Activated T-cell treated with anti-CD3 and anti-CD28 coated beads, Interleukin-2, amount 50 U/mL, for 24 hours (primary cell): ENCODE measurements around the gene HIVEP3.

ENCODE experiments used
- DNase-seq: peaks from one replicate; pipeline ENCODE4 v3.0.0-alpha.2; 2020
- H3K27ac Mint-ChIP-seq: 2 replicates; pipeline ENCODE4 v1.8.0; 2020; ENCODE audit warnings: mild to moderate bottlenecking, mixed read lengths
- H3K27me3 Mint-ChIP-seq: 2 replicates; pipeline ENCODE4 v1.8.0; 2020; ENCODE audit warnings: mixed read lengths
- H3K36me3 Mint-ChIP-seq: 2 replicates; pipeline ENCODE4 v1.8.0; 2020; ENCODE audit warnings: low read depth, mixed read lengths
- H3K4me1 Mint-ChIP-seq: 2 replicates; pipeline ENCODE4 v1.8.0; 2020; ENCODE audit warnings: low read depth, mixed read lengths
- H3K4me3 Mint-ChIP-seq: 2 replicates; pipeline ENCODE4 v1.8.0; 2020; ENCODE audit warnings: mild to moderate bottlenecking, moderate library complexity, mixed read lengths
- H3K9me3 Mint-ChIP-seq: 2 replicates; pipeline ENCODE4 v1.8.0; 2020; ENCODE audit warnings: mixed read lengths

Gene HIVEP3

DNA sequence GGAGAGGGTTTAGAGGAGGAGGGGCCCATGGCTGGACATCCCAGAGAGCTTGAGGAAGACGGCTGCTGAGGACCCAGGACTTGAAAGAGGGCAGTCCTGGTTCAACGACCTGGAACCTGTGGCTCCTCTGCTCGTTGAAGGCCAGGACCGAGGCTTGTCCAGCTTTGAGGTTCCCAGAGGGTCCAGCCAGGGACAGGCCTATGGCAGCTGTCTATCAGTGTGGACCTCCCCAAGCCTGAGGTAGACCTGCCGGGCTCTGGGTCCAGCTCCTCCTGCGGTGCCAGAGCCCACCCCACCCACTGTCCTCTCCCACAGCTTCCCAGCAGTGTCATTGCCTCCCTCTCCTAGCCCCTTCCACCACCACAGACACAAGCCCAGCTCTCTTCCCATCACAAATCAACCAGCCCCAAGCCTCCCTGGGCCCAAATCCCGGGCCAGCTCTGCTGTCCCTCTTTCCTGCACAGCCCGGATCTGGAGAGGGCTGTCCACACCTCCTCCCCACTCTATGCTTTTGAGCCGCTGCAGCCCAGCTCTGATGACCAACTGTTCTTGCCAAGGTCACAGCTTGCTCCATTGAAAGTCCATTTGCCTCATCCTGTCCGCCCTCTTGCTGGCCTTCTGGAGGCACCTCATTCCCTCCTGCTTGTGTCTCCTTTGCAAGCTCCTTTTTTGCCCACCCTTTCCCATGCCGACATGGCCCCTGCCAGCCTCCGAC, 385.5 kb downstream of the HIVEP3 start:
- Mint-ChIP-seq H3K4me1 (peaks cover 2% of the 10 kb centered on the region), H3K27me3 (no peaks in the 10 kb centered on the region), H3K9me3 (no peaks in the 10 kb centered on the region), H3K4me3 (no peak overlapping the region), H3K27ac (peak overlapping the region; percentile 36), H3K36me3 (peaks cover 67% of the 10 kb centered on the region)
- DNase-seq = peak; percentile 27

- H3K27me3 Mint-ChIP-seq = no peaks in the 10 kb centered on the region
- no peak overlapping the region for H3K4me3 Mint-ChIP-seq
- peaks cover 59% of the 10 kb centered on the region for H3K36me3 Mint-ChIP-seq
- peak; percentile 23 for DNase-seq
- no peaks in the 10 kb centered on the region for H3K9me3 Mint-ChIP-seq
- peaks cover 2% of the 10 kb centered on the region for H3K4me1 Mint-ChIP-seq
- peak overlapping the region; percentile 12 for H3K27ac Mint-ChIP-seq
Measured at GRCh38 chr1:41532206-41532975, 386.3 kb downstream of the HIVEP3 start.

DNA sequence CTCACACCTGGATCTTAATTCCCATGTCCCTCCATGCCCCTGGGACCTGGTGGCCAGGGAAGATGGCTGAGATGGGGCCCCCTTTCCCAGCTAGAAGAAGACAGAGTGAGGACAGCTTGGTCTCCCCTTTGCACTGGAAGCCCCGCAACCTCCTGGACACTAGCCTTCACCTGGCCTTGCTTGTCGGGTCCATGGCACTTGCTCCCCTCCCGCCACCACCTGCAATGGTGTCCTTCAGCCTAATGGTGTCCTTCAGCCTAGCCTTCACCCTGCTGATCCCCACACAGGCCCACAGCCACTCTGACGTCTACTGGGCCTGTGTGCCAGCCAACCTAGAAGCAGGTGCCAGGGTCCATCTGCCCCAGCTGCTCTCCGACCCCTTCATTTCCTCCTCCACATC, 388.3 kb downstream of the HIVEP3 start:
- peak; percentile 29 for DNase-seq
- Mint-ChIP-seq H3K9me3 (no peaks in the 10 kb centered on the region), H3K27ac (no peak overlapping the region), H3K4me3 (no peak overlapping the region), H3K4me1 (peaks cover 2% of the 10 kb centered on the region), H3K27me3 (no peaks in the 10 kb centered on the region), H3K36me3 (peaks cover 43% of the 10 kb centered on the region)

DNA sequence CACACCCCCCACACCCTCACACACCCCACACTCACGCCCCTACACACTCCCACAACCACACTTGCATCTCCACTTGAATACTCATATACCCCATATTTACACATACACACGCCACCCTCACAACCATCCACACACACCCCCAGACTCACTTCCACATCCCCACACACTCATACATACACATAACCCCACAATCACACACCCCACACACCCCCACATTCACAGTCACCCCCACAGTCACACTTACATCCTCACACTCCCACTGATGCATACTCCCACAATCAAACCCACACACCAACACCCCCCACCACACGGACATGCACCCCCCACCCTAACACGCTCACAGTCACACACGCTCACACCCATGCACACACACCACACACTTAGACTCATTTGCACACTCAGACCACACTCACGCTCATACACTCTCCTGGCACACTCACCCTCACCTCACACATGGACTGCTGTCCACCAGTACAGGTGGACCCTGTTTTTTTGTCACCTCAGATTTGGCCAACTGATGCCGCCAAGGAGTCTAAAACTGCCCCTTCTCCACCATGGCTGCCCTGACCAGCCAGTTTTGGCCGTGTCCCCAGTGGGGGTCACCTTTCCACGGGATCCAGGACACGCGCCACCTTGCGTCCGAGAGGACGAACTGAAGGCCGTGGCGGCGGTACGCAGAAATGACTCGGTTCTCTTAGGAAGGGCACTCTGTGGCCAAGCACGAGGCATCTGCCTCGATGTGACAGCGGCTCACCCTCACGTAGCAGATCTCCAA, 388.9 kb downstream of the HIVEP3 start:
- peaks cover 2% of the 10 kb centered on the region for H3K4me1 Mint-ChIP-seq
- H3K27me3 Mint-ChIP-seq = no peaks in the 10 kb centered on the region
- H3K9me3 Mint-ChIP-seq = no peaks in the 10 kb centered on the region
- peak overlapping the region; percentile 34 for H3K27ac Mint-ChIP-seq
- DNase-seq = no peak
- H3K36me3 Mint-ChIP-seq = peaks cover 44% of the 10 kb centered on the region
- no peak overlapping the region for H3K4me3 Mint-ChIP-seq

DNA sequence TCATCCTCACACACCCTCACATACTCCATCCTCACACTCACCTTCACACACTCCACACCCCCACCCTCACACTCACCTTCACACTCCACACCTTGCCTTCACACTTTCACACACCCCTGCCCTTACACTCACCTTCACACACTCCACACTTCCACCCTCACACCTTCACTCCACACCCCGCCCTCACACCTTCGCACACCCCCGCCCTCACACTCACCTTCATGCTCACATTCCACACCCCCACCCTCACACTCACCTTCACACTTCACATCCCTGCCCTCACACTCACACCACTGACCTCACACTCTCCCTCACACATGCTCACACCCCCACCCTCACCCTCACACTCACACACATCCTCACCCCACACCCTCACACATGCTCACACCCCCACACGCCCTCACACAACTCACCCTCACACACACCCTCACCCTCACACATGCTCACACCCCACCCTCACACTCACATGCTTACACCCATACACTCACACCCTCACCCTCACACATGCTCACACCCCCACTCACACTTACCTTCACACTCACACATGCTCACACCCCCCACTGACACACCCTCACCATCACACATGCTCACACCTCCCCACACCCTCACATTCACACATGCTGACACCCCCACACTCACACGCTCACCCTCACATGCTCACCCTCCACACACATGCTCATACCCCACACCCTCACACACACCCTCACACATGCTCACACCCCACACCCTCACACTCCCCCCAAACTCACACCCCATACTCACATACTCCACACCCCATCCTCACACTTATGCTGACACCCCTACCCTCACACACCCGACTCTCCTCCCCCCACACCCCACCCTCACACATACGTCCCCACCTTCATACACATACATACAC, 389.8 kb downstream of the HIVEP3 start:
- DNase-seq = peak; percentile 23
- no peak overlapping the region for H3K4me3 Mint-ChIP-seq
- peaks cover 44% of the 10 kb centered on the region for H3K36me3 Mint-ChIP-seq
- no peaks in the 10 kb centered on the region for H3K27me3 Mint-ChIP-seq
- no peak overlapping the region for H3K27ac Mint-ChIP-seq
- H3K9me3 Mint-ChIP-seq = no peaks in the 10 kb centered on the region
- H3K4me1 Mint-ChIP-seq = peaks cover 2% of the 10 kb centered on the region

- Mint-ChIP-seq H3K4me1 (no peaks in the 10 kb centered on the region), H3K27ac (no peak overlapping the region), H3K4me3 (no peak overlapping the region), H3K27me3 (no peaks in the 10 kb centered on the region), H3K36me3 (peaks cover 43% of the 10 kb centered on the region), H3K9me3 (no peaks in the 10 kb centered on the region)
- DNase-seq = no peak
Measured at GRCh38 chr1:41528106-41528505, 390.6 kb downstream of the HIVEP3 start.

DNA sequence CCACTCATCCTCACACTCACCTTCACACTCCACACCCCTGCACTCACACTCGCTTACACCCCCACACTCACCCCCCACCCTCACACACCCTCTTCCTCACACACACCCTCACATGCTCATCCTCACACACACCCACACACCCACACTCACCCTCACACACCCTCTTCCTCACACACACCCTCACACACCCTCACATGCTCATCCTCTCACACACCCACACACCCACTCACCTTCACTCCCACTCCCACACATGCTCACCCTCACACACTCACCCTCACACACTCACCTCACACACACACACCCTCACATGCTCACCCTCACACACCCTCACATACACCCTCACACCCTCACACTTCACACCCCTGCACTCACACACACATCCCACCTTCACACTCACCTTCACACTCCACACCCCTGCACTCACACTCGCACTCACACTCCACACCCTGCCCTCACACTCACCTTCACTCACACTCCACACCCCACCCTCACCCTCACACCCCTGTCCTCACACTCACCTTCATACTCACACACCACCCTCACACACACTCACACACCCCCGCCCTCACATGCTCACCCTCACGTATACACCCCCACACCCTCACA, 391.7 kb downstream of the HIVEP3 start:
- H3K4me1 Mint-ChIP-seq = no peaks in the 10 kb centered on the region
- H3K36me3 Mint-ChIP-seq = peaks cover 46% of the 10 kb centered on the region
- no peak for DNase-seq
- no peaks in the 10 kb centered on the region for H3K27me3 Mint-ChIP-seq
- H3K27ac Mint-ChIP-seq = no peak overlapping the region
- no peaks in the 10 kb centered on the region for H3K9me3 Mint-ChIP-seq
- no peak overlapping the region for H3K4me3 Mint-ChIP-seq

DNA sequence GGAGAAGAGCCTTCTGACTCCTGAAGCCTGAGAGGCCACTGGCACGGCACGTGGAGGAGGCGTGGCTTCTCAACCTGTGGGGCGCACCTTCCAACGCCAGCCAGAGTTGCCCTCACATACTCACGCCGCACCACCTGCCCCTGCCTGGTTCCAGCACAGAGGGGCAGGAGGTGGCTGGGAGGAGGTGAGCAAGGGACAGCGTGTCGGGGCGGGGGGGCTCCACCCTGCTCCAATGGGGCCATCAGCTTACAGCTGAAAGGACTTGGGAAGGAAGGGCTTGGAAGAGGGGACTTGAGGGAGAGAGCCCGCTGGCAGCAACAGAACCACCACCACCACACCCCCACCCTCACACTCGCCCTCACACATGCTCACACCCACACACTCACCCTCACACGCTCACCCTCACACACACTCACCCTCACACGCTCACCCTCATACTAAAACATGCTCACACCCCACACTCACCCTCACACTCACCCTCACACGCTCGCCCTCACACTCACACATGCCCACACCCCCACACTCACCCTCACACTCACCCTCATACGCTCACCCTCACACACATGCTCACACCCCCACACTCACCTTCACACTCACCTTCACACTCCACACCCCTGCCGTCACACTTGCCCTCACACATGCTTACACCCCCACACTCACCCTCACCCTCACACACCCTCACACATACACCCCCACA, 392.7 kb downstream of the HIVEP3 start:
- Mint-ChIP-seq H3K27ac (no peak overlapping the region), H3K4me3 (no peak overlapping the region), H3K4me1 (no peaks in the 10 kb centered on the region), H3K36me3 (peaks cover 56% of the 10 kb centered on the region), H3K27me3 (no peaks in the 10 kb centered on the region), H3K9me3 (no peaks in the 10 kb centered on the region)
- DNase-seq = no peak

DNA sequence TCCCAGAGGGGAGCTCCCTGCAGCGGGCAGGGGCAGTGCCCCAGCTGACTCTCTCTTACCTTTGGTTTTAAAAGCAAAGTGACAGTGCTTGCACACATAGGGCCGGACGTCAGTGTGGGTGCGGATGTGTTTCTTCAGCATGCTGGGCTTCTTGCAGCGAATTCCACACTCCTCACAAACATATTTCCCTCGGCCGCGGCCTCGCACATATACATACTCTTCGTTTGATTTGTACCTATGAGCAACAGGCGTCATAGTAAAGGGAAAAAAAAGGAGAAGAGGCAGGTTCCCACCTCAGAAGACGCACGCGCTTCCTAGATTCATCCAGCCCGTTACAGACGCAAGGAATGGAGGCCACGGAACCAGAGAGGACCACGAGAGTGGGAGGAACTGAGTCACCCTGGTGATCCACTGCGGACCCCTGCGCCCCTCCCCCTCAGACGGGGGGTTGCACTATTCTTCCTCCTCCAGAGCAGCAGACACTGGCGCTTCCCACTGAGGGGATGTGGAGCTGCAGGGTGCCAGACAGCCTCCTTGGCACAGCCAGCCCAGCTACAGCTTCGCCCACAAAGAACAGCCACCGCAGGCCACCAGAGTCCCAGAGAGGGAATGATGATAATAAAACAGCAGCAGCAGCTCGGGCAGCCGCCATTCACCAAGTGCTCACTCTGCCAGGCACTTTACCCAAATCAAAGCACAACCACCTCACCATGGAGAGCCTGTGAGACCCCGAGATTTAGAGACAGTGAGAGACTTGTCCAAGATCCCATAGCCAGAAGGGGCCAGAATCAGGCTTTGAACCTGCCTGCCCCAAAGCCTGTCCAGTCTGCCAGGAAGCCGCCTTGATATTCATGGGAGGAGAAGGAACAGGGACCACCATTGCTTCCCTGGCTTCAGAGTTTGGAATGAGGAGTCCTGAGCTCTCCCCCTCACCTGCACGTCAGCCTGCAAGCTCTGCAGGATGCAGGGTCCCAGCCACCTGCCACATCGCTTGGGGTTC, 393.7 kb downstream of the HIVEP3 start:
- no peak for DNase-seq
- Mint-ChIP-seq H3K27me3 (no peaks in the 10 kb centered on the region), H3K4me3 (no peak overlapping the region), H3K27ac (peak overlapping the region; percentile 57), H3K36me3 (peaks cover 57% of the 10 kb centered on the region), H3K9me3 (no peaks in the 10 kb centered on the region), H3K4me1 (no peaks in the 10 kb centered on the region)

DNA sequence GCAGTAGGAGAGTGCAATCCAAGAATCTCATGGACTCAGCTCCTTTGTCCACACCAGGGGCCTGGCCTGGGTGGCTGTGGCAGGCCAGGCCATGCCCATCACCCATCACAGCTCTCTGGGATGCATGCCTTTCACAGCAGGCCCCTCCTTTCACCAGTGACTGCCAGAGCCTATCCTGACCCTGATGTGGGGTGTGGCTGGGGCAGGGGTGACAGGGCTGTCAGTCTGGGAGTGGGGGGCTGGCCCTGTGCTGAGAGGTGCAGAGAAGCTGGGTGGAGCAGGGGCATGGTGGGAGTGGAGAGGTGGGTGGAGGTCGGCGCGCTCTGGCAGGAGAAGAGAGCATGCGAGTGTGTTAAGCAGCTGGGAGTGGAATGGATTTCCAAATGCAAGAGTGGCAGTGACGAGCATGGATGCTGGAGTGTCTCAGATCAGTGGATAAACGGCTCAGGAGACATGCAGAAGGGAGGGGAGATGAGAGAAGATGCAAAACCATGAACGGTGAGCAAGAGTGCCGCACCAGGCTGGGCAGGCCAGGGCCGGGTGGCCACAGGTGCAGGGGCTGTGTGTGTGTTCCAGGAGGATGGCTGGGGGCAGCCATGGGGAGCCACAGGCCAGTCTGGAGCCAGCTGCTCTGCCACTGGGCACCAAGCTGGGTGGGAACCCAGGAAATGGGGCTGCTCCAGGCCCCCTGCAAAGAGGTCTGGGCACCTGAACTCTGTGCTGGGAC, 394.6 kb downstream of the HIVEP3 start:
- Mint-ChIP-seq H3K9me3 (no peaks in the 10 kb centered on the region), H3K27me3 (no peaks in the 10 kb centered on the region), H3K4me1 (no peaks in the 10 kb centered on the region), H3K36me3 (peaks cover 62% of the 10 kb centered on the region), H3K4me3 (no peak overlapping the region), H3K27ac (no peak overlapping the region)
- no peak for DNase-seq

DNA sequence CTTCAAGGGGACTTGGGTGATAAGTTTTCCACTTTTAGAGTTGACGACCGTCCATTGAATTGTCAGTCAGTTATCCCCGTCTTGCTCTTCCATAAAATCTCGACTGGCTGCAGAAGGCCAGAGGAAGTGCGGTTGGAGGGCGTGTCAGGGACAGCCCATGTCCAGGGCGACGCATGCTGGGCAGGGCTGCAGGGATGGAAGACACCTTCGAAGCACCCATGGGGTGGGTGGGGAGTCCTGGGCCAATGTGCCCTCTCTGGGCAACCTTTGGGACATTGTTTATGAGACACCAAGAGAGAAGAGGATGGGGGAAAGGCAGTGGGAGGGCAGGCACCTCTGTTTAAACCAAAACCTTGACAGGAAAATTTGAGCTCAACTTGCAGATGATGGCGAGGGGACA, 395.7 kb downstream of the HIVEP3 start:
- no peak overlapping the region for H3K4me3 Mint-ChIP-seq
- peaks cover 72% of the 10 kb centered on the region for H3K36me3 Mint-ChIP-seq
- no peaks in the 10 kb centered on the region for H3K4me1 Mint-ChIP-seq
- DNase-seq = no peak
- no peaks in the 10 kb centered on the region for H3K27me3 Mint-ChIP-seq
- H3K27ac Mint-ChIP-seq = peak overlapping the region; percentile 27
- no peaks in the 10 kb centered on the region for H3K9me3 Mint-ChIP-seq

DNA sequence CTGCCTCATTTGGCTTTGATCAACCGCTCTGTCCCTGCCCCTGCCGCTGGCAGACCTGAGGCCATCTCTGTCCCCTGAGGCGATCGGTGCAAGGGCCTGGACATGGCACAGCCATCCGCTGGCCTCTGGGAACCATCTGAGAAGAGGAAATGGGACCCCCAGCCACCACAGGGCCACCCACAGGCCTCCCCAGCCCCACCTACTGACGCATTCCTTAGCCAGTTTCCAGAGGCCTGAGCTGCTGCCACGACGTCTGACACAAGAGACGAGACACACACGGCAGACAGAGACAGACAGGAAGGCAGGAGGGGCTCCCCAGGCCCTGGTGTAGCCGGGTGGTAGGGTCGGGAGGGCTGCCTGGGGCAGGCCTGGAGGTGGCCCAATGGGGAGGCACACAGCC, 397.0 kb downstream of the HIVEP3 start:
- Mint-ChIP-seq H3K36me3 (peaks cover 84% of the 10 kb centered on the region), H3K27me3 (no peaks in the 10 kb centered on the region), H3K4me1 (peaks cover 8% of the 10 kb centered on the region), H3K9me3 (no peaks in the 10 kb centered on the region), H3K4me3 (no peak overlapping the region), H3K27ac (no peak overlapping the region)
- DNase-seq = no peak
